Measurements from ENCODE around the gene DTNA.

DTNA gene

GRCh38 chr18:34771958-34772357 is 61.9 kb downstream of the DTNA start:
- no peak for DNase-seq (ENCODE audit: insufficient read length, low spot score)
- TF ChIP-seq POLR2A (IDR thresholded peaks at IDR 0.05; ENCODE audit: low read depth, low read length), result no peak

GRCh38 chr18:34772887-34773286 is 62.8 kb downstream of the DTNA start:
- no peak for TF ChIP-seq POLR2A (IDR thresholded peaks at IDR 0.05; ENCODE audit: low read depth, low read length)
- DNase-seq (ENCODE audit: insufficient read length, low spot score) (no peak), FAIRE-seq (no peak)

More at GRCh38 chr18:34771958-34772357, 61.9 kb downstream of the DTNA start:
- no peak for FAIRE-seq

DNA sequence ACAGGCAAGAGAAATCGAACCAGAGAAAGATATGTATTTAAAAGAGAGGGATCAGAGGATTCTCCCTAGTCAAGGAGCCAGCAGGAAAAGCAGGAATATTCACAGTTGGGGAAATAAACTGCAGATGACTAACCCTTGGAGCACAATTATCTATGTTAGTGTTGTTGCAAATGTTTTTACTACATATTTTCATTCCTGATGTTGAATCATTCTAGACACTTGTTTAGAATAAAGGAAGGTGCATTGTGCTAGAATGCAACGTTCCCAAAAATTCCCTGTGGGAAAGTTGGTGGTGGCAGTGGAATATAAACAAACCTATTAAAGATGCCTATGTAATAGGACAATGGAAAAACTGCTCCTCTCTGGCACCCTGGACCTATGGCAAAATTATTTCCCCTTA is 63.3 kb downstream of the DTNA start:
- no peak for TF ChIP-seq POLR2A (IDR thresholded peaks at IDR 0.05; ENCODE audit: low read depth, low read length)
- FAIRE-seq (no peak), DNase-seq (ENCODE audit: insufficient read length, low spot score) (no peak)

DNA sequence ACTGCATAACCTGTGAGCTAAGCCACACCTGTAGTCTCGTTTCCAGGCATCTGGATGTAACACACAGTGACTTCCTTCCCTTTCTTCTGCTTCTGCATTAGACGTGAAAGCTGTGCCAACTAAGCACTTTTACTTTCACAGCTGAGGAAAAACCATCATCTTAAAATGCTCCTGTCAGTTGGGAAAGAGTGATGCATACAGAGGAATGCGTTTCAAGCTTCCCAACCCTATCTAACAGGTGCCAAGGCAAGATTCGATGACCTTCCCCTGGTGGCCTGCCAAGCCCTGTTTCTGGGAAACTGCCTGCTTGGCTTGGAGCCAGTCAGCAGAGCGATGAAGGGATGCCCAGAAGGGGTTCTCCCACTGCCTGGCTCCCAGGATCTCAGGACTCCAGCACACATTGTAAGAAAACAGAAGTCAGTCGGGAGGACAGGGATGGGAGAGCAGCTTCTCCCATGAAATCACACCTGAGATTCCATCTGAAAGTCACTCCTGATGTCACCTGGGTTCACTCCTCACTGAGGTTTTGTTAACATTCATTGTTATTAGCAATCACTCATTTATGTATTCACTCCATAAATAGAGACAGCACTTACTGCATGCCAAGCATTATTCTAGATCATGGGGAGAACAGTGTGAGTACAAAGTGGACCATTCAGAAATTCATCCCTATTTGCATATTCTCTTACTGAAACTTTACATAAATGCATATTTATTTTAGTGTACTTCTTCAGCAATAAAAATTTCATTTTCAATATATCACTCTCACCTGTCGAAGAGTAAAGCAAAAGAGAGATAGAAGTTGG is 64.1 kb downstream of the DTNA start:
- DNase-seq (ENCODE audit: insufficient read length, low spot score) (no peak), FAIRE-seq (peak; percentile 15)
- no peak for TF ChIP-seq POLR2A (IDR thresholded peaks at IDR 0.05; ENCODE audit: low read depth, low read length)

DNA sequence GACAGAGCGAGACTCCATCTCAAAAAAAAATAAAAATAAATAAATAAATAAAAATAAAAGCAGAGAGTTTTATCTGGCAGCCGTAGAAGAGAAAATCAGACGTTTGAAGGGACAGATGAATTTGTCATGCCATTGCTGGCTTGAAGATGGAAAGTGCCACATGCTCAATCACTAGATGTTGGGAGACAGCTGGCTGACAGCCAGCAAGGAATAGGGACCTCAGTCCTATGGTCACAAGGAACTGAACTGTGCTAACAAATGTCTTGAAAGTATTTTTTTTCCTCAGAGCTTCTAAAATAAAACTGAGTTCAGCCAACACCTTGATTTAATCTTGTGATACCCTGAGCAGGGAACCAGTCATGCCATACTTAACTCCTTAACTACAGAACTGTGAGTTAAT is 65.4 kb downstream of the DTNA start:
- DNase-seq (ENCODE audit: insufficient read length, low spot score), result no peak

DNA sequence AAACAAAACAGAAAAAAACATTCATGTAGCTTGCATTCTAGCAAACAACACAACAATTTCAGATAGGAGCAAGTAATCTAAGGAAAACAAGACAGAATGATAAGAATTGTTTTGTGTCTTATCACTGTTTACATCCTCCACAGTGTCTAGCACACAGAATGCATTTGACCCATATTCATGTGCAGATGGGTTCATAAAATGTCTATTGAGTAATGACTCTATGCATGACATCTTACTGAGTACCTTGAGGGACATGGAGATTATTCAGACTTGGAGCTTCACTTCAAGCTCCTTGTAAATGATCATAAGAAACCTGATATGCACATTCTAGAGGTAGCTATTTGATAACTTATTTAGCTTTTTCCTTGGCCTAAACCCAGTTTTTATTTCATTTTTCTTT is 69.0 kb downstream of the DTNA start:
- no peak for FAIRE-seq
- no peak for DNase-seq (ENCODE audit: insufficient read length, low spot score)
- no peak for TF ChIP-seq POLR2A (IDR thresholded peaks at IDR 0.05; ENCODE audit: low read depth, low read length)

More for the DNA sequence above, 65.4 kb downstream of the DTNA start:
- no peak for FAIRE-seq
- no peak for TF ChIP-seq POLR2A (IDR thresholded peaks at IDR 0.05; ENCODE audit: low read depth, low read length)

DNA sequence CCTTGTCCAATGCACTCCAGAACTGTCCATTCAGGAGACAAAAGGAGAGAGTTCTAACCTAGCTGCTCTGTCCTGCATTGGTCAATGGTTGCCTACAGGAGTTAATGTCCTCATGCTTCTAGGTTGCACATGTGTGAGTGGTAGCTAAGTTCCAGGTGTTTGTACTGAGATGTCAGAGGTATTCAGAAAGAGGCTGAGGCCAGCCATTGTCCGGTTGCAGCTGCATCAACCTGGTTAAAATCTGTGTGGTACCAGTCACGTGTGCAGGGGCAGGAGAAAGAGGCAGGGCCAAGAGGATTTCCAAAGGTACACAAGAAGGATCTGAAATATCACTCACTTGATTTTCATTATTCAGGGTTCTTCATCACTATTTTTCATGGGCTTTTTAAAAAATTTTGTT is 70.8 kb downstream of the DTNA start:
- no peak for DNase-seq (ENCODE audit: insufficient read length, low spot score)
- TF ChIP-seq POLR2A (IDR thresholded peaks at IDR 0.05; ENCODE audit: low read depth, low read length), result no peak

DNA sequence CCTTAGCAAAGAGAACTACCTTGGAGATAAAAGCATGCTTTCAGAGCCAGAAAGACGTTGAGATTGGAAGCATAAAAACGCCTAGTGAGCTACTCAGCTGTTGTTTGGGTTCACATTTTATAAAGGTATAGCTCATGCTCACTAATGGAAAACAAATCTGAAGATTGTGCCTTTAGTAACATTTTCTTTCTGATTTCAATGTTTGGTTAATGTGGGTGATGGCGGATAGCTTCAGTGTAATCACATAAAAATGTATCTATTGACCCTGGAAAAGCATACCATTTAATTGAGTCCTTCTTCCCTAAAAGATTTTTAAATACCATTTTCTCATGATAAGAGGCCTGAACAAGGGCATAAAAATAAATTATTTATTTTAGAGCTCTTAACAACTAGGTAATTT is 73.4 kb downstream of the DTNA start:
- no peak for DNase-seq (ENCODE audit: insufficient read length, low spot score)
- no peak for FAIRE-seq
- TF ChIP-seq POLR2A (IDR thresholded peaks at IDR 0.05; ENCODE audit: low read depth, low read length), result no peak

More for the DNA sequence above, 70.8 kb downstream of the DTNA start:
- FAIRE-seq, result no peak

- no peak for TF ChIP-seq POLR2A (IDR thresholded peaks at IDR 0.05; ENCODE audit: low read depth, low read length)
- DNase-seq (ENCODE audit: insufficient read length, low spot score) (no peak), FAIRE-seq (no peak)
Observed at GRCh38 chr18:34786162-34786741, 76.2 kb downstream of the DTNA start.

DNA sequence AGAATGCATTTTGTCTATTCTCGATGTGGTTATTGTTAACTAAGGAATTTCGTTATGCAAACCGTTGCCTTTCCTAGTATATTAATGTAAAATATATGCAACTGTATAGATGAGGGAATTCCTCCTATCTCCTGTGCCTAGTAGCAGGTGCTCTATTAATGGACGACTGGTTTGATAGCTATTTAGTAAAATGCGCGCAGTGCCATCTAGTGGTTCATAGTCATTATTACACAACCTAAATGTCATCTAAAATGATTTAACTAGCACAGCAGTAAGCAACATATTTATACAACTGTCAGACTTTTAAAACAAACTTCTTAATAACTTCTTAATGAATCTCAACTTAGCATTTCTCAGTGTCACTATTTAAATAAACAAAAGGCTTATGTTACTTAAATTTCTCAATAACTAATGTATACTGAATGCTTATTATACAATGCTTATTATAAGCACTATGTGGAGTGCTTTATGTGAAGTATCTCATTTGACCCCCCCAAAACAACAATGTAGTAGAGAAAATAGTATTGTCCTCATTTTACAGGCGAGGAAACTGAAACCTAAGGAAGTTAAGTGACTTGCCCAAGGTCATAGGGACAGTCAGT is 77.9 kb downstream of the DTNA start:
- FAIRE-seq (peak; percentile 58), DNase-seq (ENCODE audit: insufficient read length, low spot score) (no peak)
- TF ChIP-seq POLR2A (IDR thresholded peaks at IDR 0.05; ENCODE audit: low read depth, low read length), result no peak

- no peak for TF ChIP-seq POLR2A (IDR thresholded peaks at IDR 0.05; ENCODE audit: low read depth, low read length)
- DNase-seq (ENCODE audit: insufficient read length, low spot score), result no peak
- FAIRE-seq, result no peak
Observed at GRCh38 chr18:34789768-34790344, 79.8 kb downstream of the DTNA start.

DNA sequence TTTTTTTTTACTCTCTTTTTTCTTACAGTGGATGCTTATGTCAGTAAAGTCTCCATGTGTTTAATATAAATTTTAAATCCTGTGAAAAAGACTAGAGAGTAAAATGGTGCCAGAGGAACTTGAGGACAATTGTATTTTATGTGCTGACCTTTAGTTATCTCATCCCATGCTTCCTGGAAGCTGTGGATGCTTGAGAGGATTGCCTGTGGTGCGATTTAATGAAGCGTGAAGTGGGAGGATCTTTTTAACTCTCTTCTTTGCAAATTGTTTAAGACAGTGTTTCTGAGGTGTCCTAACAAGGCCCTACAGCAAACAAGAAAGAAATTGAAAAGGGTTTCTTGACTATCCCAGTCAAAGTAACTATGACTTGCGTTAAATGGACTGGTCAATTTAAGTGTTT is 84.2 kb downstream of the DTNA start:
- TF ChIP-seq POLR2A (IDR thresholded peaks at IDR 0.05; ENCODE audit: low read depth, low read length), result no peak
- no peak for FAIRE-seq
- DNase-seq (ENCODE audit: insufficient read length, low spot score), result no peak

DNA sequence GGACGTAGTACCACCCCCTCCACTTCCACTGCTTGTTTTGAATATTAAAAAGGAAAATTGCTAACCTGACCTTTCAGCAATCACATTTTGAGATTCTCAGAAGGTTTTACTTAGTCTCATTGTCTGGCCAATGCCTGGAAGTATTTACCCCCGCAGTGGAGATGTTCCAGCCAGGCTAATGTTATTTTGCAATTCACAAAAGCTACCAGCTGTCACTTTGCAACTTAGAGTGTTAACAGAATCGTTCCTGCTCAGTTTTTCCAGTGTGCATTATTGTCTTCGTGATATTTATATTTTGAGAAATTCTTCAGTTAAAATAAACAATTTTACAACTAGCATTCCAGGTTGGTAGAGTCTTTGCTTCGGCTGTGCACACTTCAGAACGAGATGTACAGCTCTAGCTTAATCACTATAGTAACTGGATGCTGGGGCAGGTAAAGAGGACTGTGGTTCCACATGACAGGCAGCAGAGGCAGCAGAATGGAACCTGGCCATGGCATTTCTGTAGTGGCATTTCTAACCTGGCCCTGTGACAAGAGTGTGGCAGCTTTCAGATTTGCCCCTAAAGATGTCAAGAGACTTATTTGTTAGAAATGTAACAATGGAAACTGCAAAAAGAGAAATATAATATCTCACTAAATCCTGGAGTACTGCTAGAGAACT is 85.1 kb downstream of the DTNA start:
- no peak for DNase-seq (ENCODE audit: insufficient read length, low spot score)
- FAIRE-seq, result no peak
- TF ChIP-seq POLR2A (IDR thresholded peaks at IDR 0.05; ENCODE audit: low read depth, low read length), result no peak

All from H54 (cell line).